Erythroblast (primary cell): ENCODE measurements around the gene ITLN1.

Experiments used
- GATA1 ChIP-seq: IDR thresholded peaks from 2 replicates; pipeline ENCODE4 v1.6.1; 2011; ENCODE audit warnings: low read depth, mild to moderate bottlenecking, control low read depth, low read length, moderate library complexity
- POLR2A ChIP-seq: IDR thresholded peaks from 2 replicates; pipeline ENCODE4 v1.6.1; 2011; ENCODE audit warnings: mild to moderate bottlenecking, low read length

DNA sequence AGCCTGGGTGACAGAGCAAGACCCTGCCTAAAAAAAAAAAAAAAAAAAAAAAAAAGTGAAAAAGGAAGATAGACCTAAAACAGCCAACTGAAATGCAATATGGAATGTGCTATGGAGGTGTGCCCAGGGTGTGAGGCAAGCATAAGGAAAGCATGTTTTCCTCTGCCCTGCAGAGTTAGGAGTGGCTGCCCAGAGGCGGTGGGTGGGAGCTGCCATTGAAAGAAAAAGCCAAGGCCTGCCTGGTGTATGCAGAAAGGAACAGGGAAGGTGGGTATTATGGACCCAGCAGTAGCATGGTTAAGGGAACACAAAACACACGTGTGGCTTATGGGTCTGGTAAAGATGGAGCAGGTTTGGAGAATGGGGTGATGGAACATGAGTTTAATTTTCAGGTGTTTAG, 31.2 kb downstream of the ITLN1 start:
- no peak for TF ChIP-seq POLR2A
- no peak for TF ChIP-seq GATA1
